Stimulated activated CD4-positive, alpha-beta T cell treated with anti-CD3 and anti-CD28 coated beads, TNF-alpha, amount 100 ng/mL, for 24 hours (primary cell): Measurements from ENCODE around the gene TMEM258.
A peak's percentile ranks its signal among the peaks of the same experiment; 100 is the strongest.

Experiments
- DNase-seq, 3 experiments: peaks; one replicate each; pipeline ENCODE4 v3.0.0-alpha.2; 2020; ENCODE audit warnings: low read depth in 3 of 3

The TMEM258 gene

GRCh38 chr11:61797263-61797944, 5.0 kb upstream of the TMEM258 start:
- peak in 1 of 3 experiments; percentile 37 for DNase-seq

GRCh38 chr11:61795876-61796526, 3.6 kb upstream of the TMEM258 start:
- no peak for DNase-seq

- no peak for DNase-seq
Measured at GRCh38 chr11:61795459-61795858, 3.1 kb upstream of the TMEM258 start.

- no peak for DNase-seq
Measured at GRCh38 chr11:61794579-61794978, 2.2 kb upstream of the TMEM258 start.

- no peak for DNase-seq
Measured at GRCh38 chr11:61793829-61794204, 1.4 kb upstream of the TMEM258 start.

GRCh38 chr11:61793083-61793828, 857 bp upstream of the TMEM258 start:
- no peak for DNase-seq

GRCh38 chr11:61791737-61792309, 576 bp downstream of the TMEM258 start:
- peak in 1 of 3 experiments; percentile 33 for DNase-seq

- DNase-seq = no peak
Measured at GRCh38 chr11:61787928-61788491, 4.4 kb downstream of the TMEM258 start.

GRCh38 chr11:61785837-61786402, 6.5 kb downstream of the TMEM258 start:
- no peak for DNase-seq

- no peak for DNase-seq
Measured at GRCh38 chr11:61784506-61784805, 7.9 kb downstream of the TMEM258 start.

GRCh38 chr11:61783717-61784505, 8.5 kb downstream of the TMEM258 start:
- DNase-seq = no peak

GRCh38 chr11:61782841-61783240, 9.6 kb downstream of the TMEM258 start:
- no peak for DNase-seq

- DNase-seq = no peak
Measured at GRCh38 chr11:61782299-61782698, 10.1 kb downstream of the TMEM258 start.

- no peak for DNase-seq
Measured at GRCh38 chr11:61781585-61781984, 10.8 kb downstream of the TMEM258 start.

GRCh38 chr11:61780581-61781162, 11.7 kb downstream of the TMEM258 start:
- DNase-seq = no peak

GRCh38 chr11:61779666-61780525, 12.5 kb downstream of the TMEM258 start:
- no peak for DNase-seq

- DNase-seq = no peak
Measured at GRCh38 chr11:61778920-61779650, 13.3 kb downstream of the TMEM258 start.

- no peak for DNase-seq
Measured at GRCh38 chr11:61778357-61778886, 14.0 kb downstream of the TMEM258 start.
